OCI-LY1 (cell line): ENCODE measurements around the gene TEX28.
"Not testable (repeated sequence)": the region's sequence is repeated elsewhere in the genome, so short reads cannot be mapped to it uniquely, and the experiment has no call there.

ENCODE experiments used
- H2AFZ ChIP-seq: fragments of 200-600 bp; sonication (generic), shearing (Covaris generic); 2 replicates; pipeline ENCODE4 v1.6.0; 2014; ENCODE audit warnings: antibody characterized with exemption, mild to moderate bottlenecking, low read length
- H3F3A ChIP-seq: fragments of 200-600 bp; sonication (generic), shearing (Covaris generic); 2 replicates; pipeline ENCODE4 v1.6.0; 2014; ENCODE audit warnings: mild to moderate bottlenecking, antibody characterized with exemption, low read length, moderate library complexity; ENCODE audit not compliant: insufficient read depth
- H3K27ac ChIP-seq: fragments of 200-600 bp; sonication (generic); 2 replicates; pipeline ENCODE4 v1.5.1; 2014; ENCODE audit warnings: low read length, mixed run types, mild to moderate bottlenecking, low read depth; ENCODE audit not compliant: poor library complexity, severe bottlenecking
- H3K27me3 ChIP-seq: fragments of 200-600 bp; sonication (generic); 2 replicates; pipeline ENCODE4 v1.6.0; 2014; ENCODE audit warnings: antibody characterized with exemption, mild to moderate bottlenecking, low read length, moderate library complexity; ENCODE audit not compliant: insufficient read depth
- H3K36me3 ChIP-seq: fragments of 200-600 bp; sonication (generic); 2 replicates; pipeline ENCODE4 v1.6.1; 2014; ENCODE audit warnings: mild to moderate bottlenecking, antibody characterized with exemption, low read length, moderate library complexity, mixed read lengths; ENCODE audit not compliant: insufficient read depth
- H3K4me1 ChIP-seq: fragments of 200-600 bp; sonication (generic); 2 replicates; pipeline ENCODE4 v1.5.1; 2014; ENCODE audit warnings: mild to moderate bottlenecking, low read length, moderate library complexity; ENCODE audit not compliant: insufficient read depth, severe bottlenecking
- H3K4me2 ChIP-seq: fragments of 200-600 bp; sonication (generic), shearing (Covaris generic); 2 replicates; pipeline ENCODE4 v1.6.1; 2014; ENCODE audit warnings: low read length
- H3K4me3 ChIP-seq: fragments of 200-600 bp; sonication (generic); 2 replicates; pipeline ENCODE4 v1.5.1; 2014; ENCODE audit warnings: low read length, low read depth, mild to moderate bottlenecking, mixed read lengths; ENCODE audit not compliant: poor library complexity, severe bottlenecking
- H3K79me2 ChIP-seq: fragments of 200-600 bp; shearing (Covaris generic); 2 replicates; pipeline ENCODE4 v1.6.1; 2016; ENCODE audit warnings: mixed run types, low read length, mixed read lengths; ENCODE audit not compliant: insufficient read depth
- H3K9ac ChIP-seq: fragments of 200-600 bp; sonication (generic), shearing (Covaris generic); 2 replicates; pipeline ENCODE4 v1.6.1; 2014; ENCODE audit warnings: mild to moderate bottlenecking, low read length, mixed read lengths
- H3K9me2 ChIP-seq: fragments of 200-600 bp; sonication (generic), shearing (Covaris generic); 2 replicates; pipeline ENCODE4 v1.6.1; 2014; ENCODE audit warnings: low read depth, mild to moderate bottlenecking, low read length, mixed read lengths
- H3K9me3 ChIP-seq: fragments of 200-600 bp; shearing (Covaris generic); 2 replicates; pipeline ENCODE4 v1.6.1; 2014; ENCODE audit warnings: low read length, mixed read lengths
- H4K20me1 ChIP-seq: fragments of 200-600 bp; sonication (generic), shearing (Covaris generic); 2 replicates; pipeline ENCODE4 v1.6.0; 2016; ENCODE audit warnings: mild to moderate bottlenecking, low read length; ENCODE audit not compliant: insufficient read depth
- CTCF ChIP-seq: fragments of 200-600 bp; sonication (generic), shearing (Covaris generic); IDR thresholded peaks from 2 replicates; pipeline ENCODE4 v1.5.1; 2017; ENCODE audit warnings: mild to moderate bottlenecking, antibody characterized with exemption, low read length, moderate library complexity, mixed read lengths
- EZH2 ChIP-seq: fragments of 200-600 bp; sonication (generic), shearing (Covaris generic); IDR thresholded peaks from 2 replicates; pipeline ENCODE4 v1.8.0; 2017; ENCODE audit warnings: borderline replicate concordance, mixed run types, mild to moderate bottlenecking, antibody characterized with exemption, low read length, moderate library complexity, mixed read lengths

TEX28 gene

DNA sequence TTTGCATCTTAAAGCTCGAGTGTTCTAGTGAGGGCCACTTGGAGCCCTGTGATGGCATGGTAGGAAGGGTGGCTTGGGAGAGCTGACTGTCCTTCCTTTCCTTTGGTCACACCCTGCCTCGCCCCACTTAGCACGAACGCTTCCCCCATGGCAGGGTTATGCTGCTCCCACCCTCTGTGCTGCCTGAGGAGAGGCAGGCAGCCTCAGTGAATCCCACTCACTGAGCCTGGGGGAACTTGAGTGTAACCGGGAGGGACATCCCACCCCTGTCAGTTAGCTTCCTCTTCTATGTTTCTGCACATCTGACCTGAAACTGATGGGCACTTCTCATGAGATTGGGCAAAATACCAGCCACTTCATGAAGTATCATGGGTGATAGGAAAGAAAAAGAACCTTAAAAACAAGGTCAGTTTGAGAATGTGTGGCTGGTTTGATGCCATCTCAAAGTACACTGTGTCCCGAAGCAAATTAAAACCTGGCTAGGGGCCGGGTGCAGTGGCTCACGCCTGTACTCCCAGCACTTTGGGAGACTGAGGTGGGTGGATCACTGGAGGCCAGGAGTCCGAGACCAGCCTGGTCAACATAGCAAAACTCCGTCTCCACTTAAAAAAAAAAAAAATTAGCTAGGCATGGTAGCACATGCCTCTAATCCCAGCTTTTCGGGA is 10.7 kb upstream of the TEX28 start:
- Histone ChIP-seq H3K36me3 (no peaks in the 10 kb centered on the region), H3K27me3 (no peaks in the 10 kb centered on the region), H2AFZ (no peak overlapping the region), H3K9me3 (no peaks in the 10 kb centered on the region), H3K27ac (no peak overlapping the region), H3K4me3 (no peak overlapping the region), H3K79me2 (no peaks in the 10 kb centered on the region), H3K4me1 (no peaks in the 10 kb centered on the region), H3K9me2 (no peaks in the 10 kb centered on the region), H4K20me1 (no peaks in the 10 kb centered on the region), H3F3A (no peaks in the 10 kb centered on the region), H3K4me2 (no peak overlapping the region), H3K9ac (no peak overlapping the region)
- no peak for TF ChIP-seq EZH2
- no peak for TF ChIP-seq CTCF

DNA sequence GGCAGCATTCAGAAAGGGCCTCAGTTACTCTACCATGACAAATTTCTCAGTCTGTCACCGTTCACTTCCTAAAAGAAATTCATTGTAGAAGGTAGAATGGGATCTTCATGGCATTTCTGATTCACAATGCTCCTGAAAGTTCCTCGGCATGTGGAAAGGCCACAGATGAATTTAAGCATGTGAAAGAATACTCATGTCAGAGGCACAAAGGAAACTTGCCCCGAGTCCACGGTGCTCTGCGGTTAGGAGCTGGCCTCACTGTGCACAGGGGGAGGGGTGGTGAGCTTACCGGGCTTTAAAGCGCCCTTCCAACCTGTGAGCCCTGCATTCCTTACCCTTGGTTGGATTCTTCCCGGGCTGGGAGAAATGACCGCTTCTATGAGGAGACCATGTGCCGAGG is 9.9 kb upstream of the TEX28 start:
- no peaks in the 10 kb centered on the region for H3K27me3 ChIP-seq

DNA sequence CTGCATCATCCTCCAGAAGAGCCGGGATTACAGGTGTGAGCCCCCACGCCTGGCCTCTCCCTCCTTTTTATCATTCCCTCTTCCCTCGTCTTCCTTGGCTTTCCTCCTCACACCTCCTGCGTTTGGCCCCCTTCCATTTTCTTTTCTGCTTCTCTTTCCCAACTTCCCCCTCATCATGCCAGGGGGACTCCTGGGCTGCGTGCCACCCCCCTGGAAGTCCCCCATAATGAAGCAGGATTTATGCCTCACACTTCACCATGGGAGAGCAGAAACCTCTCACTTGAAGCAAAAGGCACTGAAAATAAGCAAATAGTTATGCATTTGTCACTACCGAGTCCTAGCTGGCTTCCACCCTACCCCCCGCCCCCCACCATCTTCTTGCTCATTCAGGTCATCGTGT is 8.6 kb upstream of the TEX28 start:
- Histone ChIP-seq H3K9me2 (no peaks in the 10 kb centered on the region), H3K27ac (no peak overlapping the region), H4K20me1 (no peaks in the 10 kb centered on the region), H3F3A (no peaks in the 10 kb centered on the region), H3K4me3 (no peak overlapping the region), H3K4me2 (no peak overlapping the region), H2AFZ (no peak overlapping the region), H3K9ac (no peak overlapping the region), H3K79me2 (no peaks in the 10 kb centered on the region), H3K27me3 (no peaks in the 10 kb centered on the region), H3K36me3 (no peaks in the 10 kb centered on the region), H3K9me3 (no peaks in the 10 kb centered on the region), H3K4me1 (no peaks in the 10 kb centered on the region)
- TF ChIP-seq CTCF (no peak), EZH2 (no peak)

More for the DNA sequence above, 9.9 kb upstream of the TEX28 start:
- no peaks in the 10 kb centered on the region for H3K9me3 ChIP-seq
- no peak overlapping the region for H3K27ac ChIP-seq
- no peak overlapping the region for H3K4me3 ChIP-seq
- TF ChIP-seq CTCF (no peak), EZH2 (no peak)
- H3F3A ChIP-seq = no peaks in the 10 kb centered on the region
- H3K79me2 ChIP-seq = no peaks in the 10 kb centered on the region
- no peaks in the 10 kb centered on the region for H4K20me1 ChIP-seq
- H3K4me2 ChIP-seq = no peak overlapping the region
- H3K36me3 ChIP-seq = no peaks in the 10 kb centered on the region
- no peak overlapping the region for H3K9ac ChIP-seq
- H3K4me1 ChIP-seq = no peaks in the 10 kb centered on the region
- no peaks in the 10 kb centered on the region for H3K9me2 ChIP-seq
- no peak overlapping the region for H2AFZ ChIP-seq

DNA sequence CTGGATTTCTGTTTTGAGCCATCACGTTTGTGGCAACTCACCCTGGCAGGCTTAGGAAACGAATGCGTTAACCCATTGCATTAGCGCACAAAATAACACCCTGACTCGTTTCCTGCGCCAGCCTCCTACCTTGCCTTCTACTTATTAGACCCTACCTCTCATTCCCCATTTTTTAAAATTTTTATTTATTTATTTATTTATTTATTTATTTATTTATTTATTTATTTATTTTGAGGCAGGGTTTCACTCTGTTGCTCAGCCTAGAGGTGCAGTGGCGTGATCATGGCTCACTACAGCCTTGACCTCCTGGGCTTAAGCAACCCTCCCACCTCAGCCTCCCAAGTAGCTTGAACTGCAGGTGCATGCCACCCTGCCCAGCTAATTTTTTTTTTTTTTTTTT is 8.1 kb upstream of the TEX28 start:
- H3K9me3 ChIP-seq, H3K4me3 ChIP-seq, H2AFZ ChIP-seq, H4K20me1 ChIP-seq, H3K36me3 ChIP-seq, H3K9ac ChIP-seq, H3K79me2 ChIP-seq, H3K9me2 ChIP-seq, H3K27me3 ChIP-seq, H3K4me1 ChIP-seq, H3K4me2 ChIP-seq, H3F3A ChIP-seq, H3K27ac ChIP-seq: not testable (repeated sequence)
